ENCODE measurements around the gene DNTT.
A peak's percentile ranks its signal among the peaks of the same experiment; 100 is the strongest.

The DNTT gene

DNA sequence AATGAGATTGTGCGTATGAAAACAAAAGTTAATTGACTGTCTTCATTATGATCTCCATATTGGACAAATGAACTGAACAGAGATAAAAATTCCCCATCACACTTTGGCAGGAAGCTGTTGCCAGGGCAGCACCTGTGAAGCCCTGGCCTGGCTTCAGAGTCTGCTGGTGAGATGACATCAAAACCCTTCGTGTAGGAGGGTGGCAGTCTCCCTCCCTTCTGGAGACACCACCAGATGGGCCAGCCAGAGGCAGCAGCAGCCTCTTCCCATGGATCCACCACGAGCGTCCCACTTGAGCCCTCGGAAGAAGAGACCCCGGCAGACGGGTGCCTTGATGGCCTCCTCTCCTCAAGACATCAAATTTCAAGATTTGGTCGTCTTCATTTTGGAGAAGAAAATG lies at the start of gene DNTT:
DNTT (plus strand) TSS at position 205 of the 400 bp plus-strand sequence; CDS start at position 269, 64 bp downstream.
- FAIRE-seq (no peak), DNase-seq (ENCODE audit: extremely low spot score, insufficient read length, low read depth) (no peak)

DNA sequence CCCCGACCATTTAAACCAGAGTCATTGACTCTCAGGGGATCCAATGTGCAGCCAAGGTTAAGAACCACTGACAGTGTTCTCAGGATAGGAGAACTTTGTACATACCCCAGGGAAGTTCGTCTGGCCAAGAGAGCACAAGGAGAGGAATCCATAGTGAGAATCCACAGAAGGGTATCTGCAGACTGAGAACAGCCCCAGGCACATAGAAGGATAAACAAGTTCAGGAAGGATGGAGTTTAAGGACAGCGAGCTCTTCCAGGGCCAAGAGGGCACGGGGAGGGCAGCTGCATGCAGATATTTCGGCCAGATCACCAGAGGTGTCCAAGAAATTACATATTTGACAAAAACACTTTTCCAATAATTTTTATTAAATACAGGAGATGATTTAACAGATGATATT lies 49.3 kb upstream of the DNTT start:
- DNase-seq (ENCODE audit: extremely low spot score, insufficient read length, low read depth) = no peak
- no peak for FAIRE-seq

DNA sequence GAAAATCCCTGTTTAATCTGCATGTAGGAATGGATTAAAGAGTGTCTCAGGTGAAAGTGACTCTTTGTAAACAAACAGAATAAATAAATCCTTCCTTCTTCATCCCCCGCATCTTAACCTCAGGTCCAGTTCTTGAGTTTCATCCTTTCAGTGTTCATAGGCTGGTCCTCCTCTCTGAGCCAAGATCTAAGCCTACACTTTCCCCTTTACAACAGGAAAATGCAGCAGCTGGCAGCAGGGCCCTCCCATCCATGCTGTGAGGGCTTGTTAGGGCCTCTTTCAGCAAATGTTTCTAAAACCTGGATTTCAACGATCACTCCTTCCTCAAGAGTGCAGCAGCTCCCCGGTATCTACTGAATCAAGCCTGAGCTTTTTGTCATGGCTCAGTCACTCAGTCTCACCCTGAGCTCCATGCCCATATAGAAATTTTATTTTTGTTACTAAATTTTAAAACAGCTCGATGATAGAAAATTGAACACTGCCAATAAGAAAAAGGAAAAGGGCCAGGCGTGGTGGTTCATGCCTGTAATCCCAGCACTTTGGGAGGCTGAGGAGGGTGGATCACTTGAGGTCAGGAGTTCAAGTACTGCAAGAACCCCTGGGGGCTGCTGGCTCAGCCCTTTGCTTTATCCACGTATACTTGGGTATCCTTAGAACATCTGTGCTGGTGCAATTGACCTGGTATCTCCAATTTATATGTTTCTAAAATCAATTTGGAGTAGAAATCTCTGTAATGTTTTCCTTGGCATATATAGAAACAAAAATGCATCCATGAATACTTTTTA lies 48.5 kb upstream of the DNTT start:
- DNase-seq (ENCODE audit: extremely low spot score, insufficient read length, low read depth) (no peak), FAIRE-seq (no peak)

DNA sequence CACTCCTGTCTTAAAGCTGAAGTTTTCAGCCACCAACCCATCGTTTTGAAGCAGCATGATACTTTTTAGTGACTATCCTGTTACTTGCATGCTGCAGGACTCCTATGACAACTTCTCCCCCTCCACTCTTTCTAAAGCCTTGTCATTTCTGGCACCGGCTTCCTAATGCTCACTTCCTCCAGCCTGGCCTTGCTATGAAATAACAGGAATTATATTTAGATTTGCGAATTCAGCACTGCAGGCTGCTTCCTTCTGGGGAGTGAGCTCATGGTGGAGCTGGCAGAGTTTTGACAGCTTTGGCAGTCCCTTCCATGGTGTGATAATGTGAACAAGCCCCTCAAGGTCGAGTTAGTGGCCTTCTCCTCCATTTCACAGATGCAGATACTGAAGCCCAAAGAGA lies 46.3 kb upstream of the DNTT start:
- FAIRE-seq (peak; percentile 70), DNase-seq (ENCODE audit: extremely low spot score, insufficient read length, low read depth) (no peak)

DNA sequence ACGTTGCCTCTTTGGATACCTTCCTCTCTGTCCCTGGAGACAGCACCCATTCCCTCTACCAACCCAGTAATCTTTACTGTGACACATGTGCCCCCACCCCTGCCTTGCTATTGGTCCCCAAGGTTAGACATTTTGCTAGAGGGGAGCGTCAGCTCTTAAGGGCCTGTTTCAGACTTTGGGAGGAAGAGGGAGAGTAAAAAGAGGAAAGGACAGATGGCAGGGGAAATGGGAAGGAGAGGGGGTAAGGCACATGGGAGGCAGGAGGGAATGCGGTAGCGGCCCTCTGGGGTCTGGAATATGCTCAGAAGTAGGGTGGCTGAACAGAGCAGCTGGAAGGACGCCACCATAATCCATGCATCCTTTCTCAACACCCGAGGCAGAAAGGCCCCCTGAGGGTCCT lies 45.1 kb upstream of the DNTT start:
- FAIRE-seq (no peak), DNase-seq (ENCODE audit: extremely low spot score, insufficient read length, low read depth) (no peak)

DNA sequence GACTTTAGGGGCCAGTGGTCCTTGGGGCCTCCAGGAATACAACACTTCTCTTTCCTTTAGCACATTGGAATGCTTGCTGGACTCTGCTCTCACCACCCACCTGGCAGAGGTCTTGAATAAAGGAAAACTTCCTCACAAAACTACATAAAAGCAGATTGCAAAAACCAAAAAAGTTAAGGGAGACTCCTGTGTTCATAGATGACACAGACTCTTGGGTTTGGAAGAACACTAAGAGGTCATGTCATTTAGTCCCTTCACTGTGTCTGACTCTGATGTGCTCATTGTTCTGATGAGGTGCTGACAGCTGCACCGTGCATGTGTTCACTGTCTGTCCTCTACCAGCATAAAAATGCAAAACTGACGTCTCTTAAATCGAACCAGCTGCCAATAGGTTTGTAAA lies 44.2 kb upstream of the DNTT start:
- DNase-seq (ENCODE audit: extremely low spot score, insufficient read length, low read depth) (no peak), FAIRE-seq (peak; percentile 61)

DNA sequence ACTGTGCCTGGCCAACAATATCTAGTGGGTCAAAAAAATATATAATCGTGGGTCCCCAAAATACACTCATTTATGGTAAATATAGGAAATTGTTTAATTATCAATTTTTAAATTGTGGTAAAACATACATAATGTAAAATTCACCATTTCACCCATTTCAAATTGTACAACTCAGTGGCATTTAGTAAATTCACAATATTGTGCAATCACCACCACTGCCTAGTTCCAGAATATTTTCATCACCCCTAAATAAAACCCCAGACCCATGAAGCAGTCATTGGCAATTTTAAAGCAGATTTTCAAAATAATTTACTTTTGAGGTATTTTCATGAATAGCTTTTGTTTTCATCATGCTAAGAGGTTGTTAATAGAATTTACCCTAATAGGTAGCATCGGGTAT lies 43.1 kb upstream of the DNTT start:
- FAIRE-seq = no peak
- no peak for DNase-seq (ENCODE audit: extremely low spot score, insufficient read length, low read depth)

DNA sequence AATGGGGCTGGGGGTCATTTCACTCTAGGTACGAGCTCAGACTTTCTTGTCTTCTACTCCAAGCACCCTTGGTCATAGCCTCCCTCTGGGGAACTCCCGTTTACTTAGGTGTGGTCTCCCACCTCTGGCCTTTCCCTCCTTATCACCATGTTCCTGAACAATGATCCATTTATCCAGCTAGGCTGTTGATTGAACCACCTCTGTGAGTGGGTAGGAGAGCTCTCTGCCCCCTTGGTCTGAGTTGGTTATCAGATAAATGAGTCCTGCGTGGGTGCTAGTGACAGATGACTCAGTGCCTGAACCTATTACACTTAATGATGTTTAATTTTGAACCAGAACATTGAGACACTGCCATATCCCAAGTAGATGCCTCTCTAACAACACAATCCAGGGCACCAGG lies 42.3 kb upstream of the DNTT start:
- FAIRE-seq (peak; percentile 63), DNase-seq (ENCODE audit: extremely low spot score, insufficient read length, low read depth) (no peak)

DNA sequence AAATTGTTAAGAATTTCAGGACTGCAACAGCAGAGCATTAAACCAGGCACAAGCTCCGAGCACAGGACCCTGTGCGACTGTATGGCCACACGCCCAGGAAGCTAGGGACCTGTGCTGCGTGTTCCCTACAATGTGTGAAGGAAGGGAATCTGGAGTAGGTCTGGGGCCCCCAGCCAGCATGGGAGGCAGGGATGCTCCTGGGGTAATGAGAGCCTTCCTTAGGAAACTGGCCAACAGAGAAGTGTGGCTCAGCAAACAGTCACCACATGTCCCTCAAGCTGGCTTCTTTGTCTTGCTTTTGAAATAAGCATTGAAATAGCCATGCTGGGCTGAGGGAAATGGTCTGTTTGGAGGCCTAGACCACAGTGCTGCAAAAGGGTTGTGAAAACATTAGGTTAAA lies 41.1 kb upstream of the DNTT start:
- FAIRE-seq (no peak), DNase-seq (ENCODE audit: extremely low spot score, insufficient read length, low read depth) (no peak)

DNA sequence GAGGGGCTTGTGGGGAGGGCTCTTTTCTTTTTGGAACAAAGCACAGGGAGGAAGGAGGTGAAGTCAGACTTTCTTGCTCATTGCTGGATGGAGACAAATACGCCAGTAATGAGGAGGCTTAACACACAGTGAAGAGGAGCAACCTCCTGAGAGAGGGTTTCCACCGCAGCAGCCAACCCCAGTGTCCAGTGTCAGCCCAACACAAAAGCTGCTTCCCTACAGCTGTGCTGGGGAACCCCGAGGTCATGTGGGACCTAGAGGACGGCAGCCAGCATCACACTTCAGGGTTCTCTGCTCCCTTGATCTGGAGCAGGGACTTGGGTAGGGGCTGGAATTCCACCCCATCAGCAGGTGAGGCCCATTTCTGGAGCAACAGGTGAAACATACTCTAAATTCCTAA lies 40.6 kb upstream of the DNTT start:
- DNase-seq (ENCODE audit: extremely low spot score, insufficient read length, low read depth) = no peak
- peak; percentile 60 for FAIRE-seq

DNA sequence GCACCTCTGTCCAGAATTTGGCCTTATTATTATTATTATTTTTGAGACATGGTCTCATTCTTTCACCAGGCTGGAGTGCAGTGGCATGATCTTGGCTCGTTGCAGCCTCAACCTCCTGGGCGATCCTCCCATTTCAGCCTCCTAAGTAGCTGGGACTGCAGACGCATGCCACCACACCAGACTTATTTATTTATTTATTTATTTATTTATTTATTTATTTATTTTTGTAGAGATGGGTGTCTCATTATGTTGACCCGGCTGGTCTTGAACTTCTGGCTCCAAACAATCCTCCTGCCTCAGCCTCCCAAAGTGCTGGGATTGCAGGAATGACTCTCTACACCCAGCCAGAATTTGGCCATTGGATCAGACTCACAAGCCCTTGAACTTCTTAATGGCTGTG lies 39.3 kb upstream of the DNTT start:
- DNase-seq (ENCODE audit: extremely low spot score, insufficient read length, low read depth) (no peak), FAIRE-seq (no peak)

DNA sequence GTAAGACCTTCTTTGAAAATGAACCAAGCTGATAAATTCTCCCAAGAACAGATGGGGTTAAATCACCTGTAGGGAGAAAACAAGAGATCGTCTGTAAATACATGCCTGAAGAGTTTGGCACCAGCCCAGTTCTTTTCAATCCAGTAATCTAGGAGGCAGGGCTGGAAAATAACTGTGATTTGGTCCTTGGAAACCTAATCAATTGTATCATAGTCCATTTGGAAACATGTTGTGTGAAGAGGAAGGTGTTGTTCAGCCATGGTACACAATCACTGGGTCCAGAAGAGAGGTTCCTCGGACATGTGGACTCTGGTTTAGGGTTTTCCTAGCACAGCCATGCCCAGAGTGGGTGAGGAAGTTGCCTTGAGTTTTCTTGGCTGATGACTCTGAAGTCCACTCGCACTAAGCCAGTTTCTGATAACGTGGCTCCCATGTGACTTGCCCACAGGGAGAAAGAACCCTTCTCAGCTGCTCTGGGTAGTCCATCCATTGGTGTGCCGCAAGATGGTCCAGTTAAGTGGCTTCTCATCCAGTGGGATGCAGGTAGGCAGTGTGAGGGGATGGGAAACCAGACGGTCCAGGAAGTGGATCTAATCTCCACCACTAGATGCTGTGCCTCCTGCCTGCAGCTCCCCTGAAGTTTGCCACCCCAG lies 38.0 kb upstream of the DNTT start:
- DNase-seq (ENCODE audit: extremely low spot score, insufficient read length, low read depth) = no peak
- no peak for FAIRE-seq

DNA sequence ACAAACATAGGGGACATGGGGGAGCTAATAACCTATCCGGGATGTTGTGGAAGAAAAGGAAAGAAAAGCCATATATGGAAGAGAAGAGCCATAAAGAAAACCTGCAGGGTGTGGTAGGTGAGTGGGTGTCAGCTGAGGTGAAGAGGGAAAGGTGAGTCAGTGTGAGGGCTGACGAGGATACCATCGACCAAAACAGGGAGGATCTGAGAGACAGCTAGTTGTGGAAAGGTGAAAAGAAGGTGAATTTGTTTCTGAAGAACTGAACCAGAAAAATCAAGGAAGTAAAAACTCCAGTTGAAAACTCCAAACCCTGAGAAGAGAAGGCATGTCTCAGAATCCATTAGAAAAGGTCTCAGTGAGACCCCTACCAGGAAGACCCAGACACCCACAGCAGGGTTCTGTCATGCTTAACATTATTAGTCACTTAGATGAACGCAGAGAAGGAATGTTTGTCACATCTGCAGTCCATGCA lies 37.0 kb upstream of the DNTT start:
- DNase-seq (ENCODE audit: extremely low spot score, insufficient read length, low read depth) (no peak), FAIRE-seq (peak; percentile 83)

DNA sequence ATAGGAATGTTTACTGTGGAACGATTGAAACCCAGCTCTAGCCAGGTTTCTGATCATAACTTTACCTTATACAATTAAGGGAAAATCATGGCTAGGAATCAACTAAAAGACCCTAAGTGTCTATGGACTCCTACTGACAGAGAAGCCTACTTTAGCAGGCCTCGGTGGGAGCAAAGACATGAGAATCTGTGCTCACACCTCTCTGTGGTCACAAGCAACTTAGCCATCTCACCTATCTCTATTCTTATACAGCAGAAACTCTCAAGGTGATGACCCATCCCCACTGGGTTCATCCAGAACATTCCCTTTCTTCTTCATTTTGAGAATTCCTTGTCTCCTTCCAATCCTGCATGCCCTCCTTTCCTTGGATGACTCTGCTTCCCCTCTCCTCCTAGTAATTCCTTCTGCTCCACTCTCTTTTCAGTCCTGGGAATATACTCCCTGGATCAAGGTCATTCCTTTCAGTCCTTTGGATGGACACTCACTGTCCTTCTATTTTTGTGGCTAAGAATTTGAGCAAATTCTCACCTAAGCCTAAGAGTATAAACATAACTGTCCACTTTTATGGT lies 35.8 kb upstream of the DNTT start:
- DNase-seq (ENCODE audit: extremely low spot score, insufficient read length, low read depth) = no peak
- FAIRE-seq = peak; percentile 72

DNA sequence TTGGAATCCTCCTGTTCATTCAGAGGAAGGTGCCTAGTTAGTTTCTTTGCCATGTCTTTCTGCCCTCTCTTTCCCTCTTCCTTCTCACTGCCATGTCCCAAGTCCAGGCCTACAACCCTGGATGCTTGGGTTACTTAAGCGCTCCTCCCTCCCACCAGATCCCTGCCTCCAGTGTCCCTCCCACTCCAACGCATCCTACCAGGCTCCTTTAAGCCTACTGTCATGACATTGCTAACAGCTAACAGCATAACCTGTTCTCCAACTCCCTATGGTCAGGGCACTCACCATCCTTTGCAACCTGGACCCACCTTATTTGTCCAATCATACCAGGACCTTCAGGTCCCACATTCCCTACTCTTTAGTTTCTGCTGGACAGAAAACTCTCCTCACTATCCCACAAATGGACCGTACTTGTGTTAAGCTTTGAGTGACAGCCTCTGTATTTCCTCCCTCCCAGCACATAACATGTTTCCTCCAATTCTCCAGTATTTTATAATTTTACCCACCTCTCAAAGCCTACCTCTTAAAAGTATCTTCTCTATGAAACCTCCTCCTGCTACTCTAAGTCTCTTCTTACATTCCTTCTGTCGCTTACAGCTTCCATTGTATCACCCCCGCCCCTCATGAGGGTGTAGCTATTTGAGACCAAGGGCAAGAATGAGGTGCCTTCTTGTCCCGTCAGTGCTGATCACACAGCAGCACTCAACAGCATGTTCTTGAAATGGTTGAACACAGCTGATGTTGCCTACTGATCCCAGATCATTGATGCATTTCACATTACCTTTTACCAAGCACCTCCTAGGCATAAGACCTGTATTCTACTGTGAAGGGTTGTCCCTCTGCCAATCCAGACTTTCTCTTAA lies 34.6 kb upstream of the DNTT start:
- no peak for DNase-seq (ENCODE audit: extremely low spot score, insufficient read length, low read depth)
- no peak for FAIRE-seq

DNA sequence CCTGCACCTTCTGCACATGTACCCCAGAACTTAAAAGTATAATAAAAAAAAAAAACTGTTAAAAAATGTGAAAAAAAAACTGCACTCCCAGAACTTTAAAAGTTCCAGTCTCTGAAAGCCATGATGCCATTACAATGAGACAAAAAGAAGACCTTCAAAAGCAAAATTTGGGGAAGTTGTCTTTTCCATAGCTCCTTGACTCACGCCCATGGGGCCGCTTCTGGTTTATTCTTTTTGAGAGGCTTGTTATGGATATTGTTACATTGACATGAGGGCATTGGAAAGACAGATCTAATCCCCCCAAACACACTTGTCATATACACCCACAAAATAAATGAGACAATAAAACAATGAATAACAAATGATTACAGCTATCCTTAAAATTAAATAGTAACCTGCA lies 33.7 kb upstream of the DNTT start:
- no peak for FAIRE-seq
- DNase-seq (ENCODE audit: extremely low spot score, insufficient read length, low read depth) = no peak

DNA sequence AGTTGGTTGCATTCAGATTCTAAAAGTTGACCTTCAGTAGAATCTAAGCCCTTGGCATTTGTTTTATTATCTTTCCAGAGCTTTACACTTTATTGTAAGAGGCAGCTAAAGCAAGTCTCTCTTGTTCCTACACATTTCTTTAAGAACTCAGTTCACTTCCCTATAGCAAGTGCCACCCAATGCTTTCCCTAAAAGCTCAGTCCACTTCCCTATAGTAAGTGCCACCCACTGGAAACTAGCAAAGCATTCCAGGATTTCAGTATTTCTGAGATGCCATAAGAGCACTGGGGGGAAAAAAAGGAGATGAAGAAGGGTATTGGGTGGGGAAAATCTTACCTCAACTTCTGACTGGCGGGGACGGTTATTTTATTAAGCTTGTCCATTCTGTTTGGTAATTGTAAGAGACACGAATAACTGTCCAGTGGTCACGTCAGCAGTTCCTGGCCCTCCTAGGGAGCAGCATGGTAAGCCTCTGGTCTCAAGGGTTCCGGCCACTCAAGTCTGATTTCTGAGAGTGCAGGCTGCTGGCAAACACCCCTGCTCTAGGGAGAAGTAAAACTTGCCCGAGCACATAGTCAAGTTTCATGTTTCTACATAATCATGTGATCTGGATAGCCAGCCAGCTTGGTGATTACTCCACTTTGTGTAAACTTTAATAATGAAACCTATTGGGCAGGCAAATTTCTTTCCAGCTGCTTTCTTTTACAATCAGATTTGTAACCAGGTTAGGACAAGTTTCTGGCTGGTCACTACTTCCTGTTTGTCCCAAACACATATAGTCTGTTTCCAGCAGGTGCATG lies 33.0 kb upstream of the DNTT start, which contains the start of gene BLNK:
BLNK (minus strand) TSS at position 554 of the 800 bp plus-strand sequence; CDS start at position 383, 171 bp downstream.
- DNase-seq (ENCODE audit: extremely low spot score, insufficient read length, low read depth) (peak; percentile 59), FAIRE-seq (peak; percentile 99)

DNA sequence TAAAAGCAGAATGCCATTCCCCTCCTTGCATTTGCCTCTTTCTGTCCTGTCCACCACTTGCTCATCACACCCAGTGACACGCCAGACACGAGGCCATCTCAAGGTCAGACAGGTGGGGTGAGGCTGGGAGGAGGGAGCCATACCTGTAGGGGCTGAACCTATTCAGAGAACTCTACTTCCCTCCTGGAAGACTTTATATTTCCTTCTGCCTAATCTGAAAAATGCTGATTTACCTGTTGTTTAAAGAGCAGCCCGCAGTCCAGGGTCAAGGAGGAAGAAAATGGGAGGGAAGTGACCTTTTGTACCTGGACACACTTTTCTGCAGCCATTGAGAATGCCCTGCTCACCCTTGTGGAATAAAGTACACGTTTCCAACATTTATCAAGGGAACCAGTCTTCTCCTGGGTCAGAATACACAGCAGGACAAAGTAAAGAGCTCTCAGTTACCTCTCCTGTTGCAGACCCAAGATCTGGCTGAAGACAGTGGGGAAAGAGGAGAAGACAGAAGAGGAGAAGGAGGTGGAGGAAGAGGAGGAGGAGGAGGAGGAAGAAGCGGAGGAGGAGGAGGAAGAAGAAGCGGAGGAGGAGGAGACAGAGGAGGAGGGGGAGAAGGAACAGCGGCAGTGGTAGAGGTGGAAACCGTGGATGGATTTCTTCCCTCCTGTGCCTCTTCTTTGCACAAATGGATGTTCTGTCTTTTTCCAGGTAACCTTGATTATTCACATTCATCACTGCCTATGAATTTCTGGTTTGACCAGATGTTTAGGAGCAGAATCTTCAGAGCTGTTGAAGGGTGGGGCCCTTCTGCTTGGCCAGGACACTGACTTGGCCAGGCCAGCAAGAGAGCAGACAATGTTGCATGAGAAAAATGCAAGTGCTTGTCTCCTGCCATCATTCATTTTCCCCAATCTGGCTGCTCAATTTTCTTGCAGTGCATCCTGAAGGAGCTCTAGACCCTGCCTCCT lies 31.6 kb upstream of the DNTT start:
- FAIRE-seq (no peak), DNase-seq (ENCODE audit: extremely low spot score, insufficient read length, low read depth) (no peak)
